ENCODE data around the gene TRIM77.
"Not testable (repeated sequence)": the region's sequence is repeated elsewhere in the genome, so short reads cannot be mapped to it uniquely, and the experiment has no call there.

Gene TRIM77, protein sequence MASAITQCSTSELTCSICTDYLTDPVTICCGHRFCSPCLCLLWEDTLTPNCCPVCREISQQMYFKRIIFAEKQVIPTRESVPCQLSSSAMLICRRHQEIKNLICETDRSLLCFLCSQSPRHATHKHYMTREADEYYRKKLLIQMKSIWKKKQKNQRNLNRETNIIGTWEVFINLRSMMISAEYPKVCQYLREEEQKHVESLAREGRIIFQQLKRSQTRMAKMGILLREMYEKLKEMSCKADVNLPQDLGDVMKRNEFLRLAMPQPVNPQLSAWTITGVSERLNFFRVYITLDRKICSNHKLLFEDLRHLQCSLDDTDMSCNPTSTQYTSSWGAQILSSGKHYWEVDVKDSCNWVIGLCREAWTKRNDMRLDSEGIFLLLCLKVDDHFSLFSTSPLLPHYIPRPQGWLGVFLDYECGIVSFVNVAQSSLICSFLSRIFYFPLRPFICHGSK

DNA sequence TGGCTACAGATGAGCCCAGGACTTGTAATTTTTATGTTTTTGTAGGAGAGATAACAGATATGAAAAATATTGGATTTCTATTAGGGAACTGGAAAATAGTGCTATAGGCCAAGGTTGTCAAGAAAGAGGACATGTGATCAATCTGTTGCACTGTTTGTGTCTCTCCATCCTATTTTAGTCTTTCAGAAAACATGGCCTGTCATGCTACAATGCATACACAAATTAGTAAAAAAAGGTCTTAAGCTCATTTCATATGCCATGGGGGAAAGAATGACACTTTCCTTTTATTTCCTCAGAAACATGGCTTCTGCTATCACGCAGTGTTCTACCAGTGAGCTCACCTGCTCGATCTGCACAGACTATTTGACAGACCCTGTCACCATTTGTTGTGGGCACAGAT, at the start of gene TRIM77:
Gene TRIM77 (plus strand): TSS at position 301 of the 400 bp plus-strand sequence. CDS start 0 bp downstream, at position 301.
- DNase-seq (ENCODE audit: low read depth), result not testable (repeated sequence)

DNA sequence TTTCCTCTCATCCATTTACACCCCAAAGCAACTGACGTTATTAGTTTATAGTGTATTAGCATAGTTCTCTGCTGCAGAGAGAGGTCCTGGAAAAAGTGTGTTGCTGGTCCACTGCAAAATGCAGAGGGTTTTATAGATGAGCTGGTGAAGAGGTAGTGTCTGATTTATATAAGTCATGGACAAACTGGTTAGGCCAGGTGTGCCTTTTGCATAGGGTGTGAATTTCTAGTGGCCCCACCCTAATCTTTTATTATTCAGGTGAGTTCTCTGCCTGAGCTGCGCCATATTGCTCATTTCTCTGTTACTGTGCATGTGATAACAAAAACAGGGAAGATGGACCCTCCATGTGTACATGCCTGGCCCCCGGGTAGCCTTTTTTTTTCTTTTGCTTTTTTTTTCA, 43.1 kb upstream of the TRIM77 start:
- DNase-seq (ENCODE audit: low read depth), result no peak

DNA sequence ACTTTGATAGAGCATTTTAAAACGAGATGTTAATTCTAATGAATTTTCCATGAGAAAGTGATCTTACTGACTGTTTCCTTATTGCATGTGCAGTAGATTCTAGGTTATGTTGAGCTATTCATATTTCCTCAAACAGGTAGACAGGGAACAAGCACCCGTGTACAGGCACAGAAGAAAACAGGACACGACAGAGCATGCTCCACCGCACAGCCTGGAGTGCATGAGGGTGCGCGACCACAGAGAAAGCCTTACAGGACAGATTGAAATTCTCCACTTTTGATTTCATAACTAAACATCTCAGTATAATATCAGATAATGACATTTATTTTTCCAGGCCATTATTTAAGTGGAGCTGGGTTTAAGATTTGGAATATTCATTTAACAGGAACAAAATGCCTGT, 41.9 kb upstream of the TRIM77 start:
- not testable (repeated sequence) for DNase-seq (ENCODE audit: low read depth)

DNA sequence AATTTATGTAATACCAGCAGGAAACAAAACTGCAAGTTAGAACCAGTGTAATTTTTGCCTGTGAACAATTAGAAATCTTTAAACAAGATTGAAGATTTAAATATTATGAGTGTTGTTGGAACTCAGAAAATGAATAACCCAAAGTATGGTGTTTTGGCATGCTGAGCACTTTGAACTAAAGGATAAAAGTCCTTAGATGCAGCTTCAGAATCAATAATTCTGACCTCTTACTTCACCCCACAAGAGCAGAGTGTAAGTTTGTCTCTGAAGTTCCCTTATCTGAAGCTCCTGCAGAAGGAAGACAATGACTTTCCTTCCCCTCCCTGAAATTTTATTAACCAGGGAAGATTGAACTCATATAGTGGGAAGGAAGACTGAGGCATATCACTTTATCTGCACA, 40.5 kb upstream of the TRIM77 start:
- DNase-seq (ENCODE audit: low read depth), result not testable (repeated sequence)

DNA sequence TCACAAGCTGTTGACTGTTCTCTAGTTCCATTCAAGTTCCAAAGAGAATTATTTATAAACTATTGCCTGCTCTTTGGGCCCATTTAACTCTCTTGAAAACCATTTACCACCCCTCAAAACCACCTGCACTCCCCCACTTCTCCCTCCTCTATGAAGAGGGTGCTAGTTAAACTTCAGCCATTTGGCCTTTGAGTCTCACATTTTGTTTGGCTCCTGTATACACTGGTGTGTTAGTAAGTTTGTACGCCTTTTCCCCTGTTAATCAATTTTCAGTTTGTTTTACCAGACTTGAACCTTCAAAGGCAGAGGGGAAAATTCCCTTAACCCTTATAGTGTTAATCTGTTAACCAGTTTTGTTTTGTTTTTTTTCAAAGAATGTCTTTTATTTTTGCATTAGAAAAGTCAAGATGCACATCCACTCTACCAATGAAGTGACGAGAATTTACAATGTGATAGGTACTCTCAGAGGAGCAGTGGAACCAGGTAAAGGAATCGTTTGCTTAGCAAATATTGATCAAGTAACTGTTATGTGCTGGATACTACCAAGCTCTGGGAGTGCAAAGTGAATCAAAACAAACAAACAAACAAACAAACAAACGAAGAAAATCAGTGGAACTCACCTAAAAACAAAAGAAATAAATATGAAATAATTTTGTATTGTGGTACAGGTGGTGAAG, 40.0 kb upstream of the TRIM77 start:
- not testable (repeated sequence) for DNase-seq (ENCODE audit: low read depth)

DNA sequence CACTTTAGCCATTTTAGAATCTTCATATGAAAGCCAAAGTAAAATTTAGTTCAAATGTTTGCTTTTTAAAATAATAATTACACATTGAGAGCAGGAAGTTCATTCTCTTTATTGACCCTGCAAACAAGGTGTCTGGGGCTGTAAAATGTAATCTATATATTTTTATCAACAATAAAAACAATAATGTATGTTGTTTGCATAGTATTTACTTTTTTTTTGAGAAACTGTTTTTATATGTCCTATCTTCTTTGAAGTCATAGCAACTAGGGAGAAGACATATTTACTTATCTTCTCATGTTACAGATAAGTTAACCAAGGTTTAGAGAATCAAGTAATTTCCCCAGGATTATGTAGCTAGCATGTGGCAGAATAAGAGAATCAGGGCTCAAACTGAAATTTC, 37.6 kb upstream of the TRIM77 start:
- DNase-seq (ENCODE audit: low read depth), result not testable (repeated sequence)

DNA sequence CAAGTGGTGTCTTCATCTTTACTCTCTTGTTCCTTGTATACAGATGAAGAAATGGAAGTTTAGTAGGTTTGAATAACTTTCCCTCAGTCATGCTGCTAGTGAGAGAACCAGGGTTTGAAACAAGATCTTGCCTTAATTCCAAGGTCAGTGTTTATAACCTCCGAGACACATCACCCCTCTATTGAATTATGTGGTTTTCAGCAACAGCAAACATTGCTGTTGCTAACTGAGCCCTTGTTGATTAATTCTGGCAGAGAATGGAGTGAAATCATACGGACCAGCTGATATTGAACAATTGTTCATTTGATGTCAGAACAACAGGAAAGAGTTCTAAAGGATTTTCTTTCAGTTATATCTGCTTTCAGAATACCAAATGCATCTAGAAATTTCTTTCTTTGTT, 36.7 kb upstream of the TRIM77 start:
- DNase-seq (ENCODE audit: low read depth), result not testable (repeated sequence)

DNA sequence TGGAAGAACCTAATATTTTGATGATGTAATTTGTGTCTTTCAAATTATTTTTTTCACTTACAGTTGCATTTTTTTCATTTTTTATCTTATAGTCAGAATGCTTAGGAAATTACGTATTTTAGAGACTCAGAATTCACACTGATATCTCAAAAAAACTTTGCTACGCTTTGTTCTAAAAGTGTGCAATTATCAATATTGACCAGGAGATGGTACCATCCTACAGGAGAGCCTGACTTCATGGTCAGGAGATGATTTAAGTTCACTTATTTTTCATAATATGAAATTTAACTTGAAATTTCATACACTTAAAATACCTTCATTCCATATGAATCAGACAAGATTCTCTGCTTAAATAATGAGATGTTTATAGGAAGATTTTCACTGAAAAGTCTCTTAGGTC, 34.7 kb upstream of the TRIM77 start:
- not testable (repeated sequence) for DNase-seq (ENCODE audit: low read depth)

DNA sequence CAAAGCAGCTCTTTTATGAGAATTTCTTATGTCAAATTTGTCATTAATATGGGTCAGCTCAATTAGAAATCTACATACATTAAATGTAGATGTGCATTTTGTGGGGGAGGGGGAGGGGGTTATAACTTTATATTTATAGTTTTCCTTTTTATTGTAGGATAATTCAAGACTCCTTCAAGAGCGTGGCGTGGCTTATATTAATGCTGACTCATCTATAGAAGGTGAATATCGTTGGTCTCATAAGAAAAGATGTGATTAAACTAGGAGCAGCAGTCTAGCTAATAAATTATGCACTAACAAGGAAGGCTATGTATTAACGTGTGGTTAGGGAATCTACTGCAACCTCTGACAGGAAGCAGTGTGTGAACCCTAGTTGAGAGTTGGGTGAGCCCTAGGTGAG, 34.2 kb upstream of the TRIM77 start:
- DNase-seq (ENCODE audit: low read depth), result not testable (repeated sequence)

DNA sequence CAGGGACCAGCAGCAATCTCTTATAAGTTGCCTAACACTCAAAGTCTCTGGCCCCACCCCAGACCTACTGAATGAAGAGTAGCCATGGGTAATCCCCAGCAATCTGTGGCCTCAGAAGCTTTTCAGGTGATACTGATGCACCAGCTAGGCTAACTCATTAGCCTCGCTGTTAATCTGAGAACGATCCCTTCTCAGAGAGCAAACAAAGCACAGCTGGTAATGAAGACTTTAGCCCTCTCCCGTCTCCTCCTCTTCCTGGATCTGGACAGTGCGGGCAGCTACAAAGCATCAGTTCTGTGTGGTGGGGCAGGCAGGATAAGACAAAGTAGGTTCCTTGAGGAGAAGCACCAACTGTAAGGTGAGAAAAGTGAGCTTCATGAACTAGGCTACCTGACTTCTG, 3.0 kb upstream of the TRIM77 start:
- not testable (repeated sequence) for DNase-seq (ENCODE audit: low read depth)

DNA sequence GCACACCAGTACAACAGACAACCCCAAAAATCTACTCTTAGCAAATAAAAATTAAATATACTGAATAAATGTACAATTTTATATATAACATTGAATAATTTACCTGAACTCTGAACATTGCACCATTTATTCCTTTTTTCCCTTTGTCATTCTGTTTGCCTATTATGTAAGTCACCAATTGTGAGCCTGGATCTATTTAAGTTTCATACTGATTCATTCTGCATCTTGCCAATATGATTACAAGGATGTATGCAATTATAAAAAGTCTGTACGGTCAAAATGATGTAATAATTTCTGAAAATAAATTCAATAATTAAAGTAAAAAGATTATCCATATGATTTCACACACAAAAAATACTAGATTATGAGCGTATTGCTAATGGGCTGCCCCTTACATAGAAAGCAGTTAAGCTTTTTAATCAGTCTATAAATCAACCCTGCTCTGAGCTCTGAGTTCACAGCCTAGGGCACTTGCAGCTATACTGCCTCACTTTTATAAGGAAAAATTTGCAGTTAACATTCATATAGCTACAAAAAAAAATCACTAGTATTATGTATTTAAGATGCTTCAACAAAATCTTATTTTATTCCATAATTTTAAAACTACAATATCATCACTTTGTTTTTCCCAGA, 14.9 kb downstream of the TRIM77 start:
- not testable (repeated sequence) for DNase-seq (ENCODE audit: low read depth)

DNA sequence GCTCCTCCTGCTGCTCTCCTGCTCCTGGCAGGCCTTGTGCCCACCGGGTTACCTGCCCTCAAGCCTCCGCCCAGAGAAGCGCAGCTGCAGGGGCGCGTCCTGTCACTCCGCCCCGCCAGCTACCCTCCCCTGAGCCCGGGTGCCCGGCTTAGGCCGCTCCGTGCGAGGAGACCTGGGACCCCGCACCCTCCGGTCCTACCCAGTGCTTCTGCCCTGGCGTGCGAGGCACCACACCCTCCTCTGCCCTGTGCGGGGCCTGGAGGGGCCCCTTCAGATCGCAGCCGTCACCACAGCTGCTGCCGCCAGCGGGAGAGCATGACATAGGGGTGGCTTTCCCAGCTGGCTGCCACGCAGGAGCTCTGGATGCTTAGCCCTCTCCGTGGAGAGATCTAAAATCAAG, 20.1 kb downstream of the TRIM77 start:
- not testable (repeated sequence) for DNase-seq (ENCODE audit: low read depth)

DNA sequence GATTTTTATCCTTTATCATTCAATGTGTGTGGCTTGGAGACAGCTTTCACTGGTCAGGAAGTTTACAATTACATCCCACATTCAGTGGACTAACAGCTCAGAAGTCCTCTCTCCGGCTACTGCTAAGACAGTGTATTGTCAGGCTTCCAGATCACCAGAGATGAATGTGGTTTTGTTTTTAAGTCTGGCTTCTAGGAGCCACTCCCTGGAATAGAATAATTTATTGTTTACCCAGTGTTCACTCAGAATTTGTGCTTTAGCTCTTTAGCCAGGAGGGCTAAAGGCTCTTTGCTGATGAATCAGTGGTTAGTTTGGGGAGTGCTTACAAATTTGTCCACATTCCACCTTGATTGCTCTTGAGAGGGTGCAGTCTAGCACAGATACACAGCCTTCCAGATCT, 26.5 kb downstream of the TRIM77 start:
- DNase-seq (ENCODE audit: low read depth), result no peak

DNA sequence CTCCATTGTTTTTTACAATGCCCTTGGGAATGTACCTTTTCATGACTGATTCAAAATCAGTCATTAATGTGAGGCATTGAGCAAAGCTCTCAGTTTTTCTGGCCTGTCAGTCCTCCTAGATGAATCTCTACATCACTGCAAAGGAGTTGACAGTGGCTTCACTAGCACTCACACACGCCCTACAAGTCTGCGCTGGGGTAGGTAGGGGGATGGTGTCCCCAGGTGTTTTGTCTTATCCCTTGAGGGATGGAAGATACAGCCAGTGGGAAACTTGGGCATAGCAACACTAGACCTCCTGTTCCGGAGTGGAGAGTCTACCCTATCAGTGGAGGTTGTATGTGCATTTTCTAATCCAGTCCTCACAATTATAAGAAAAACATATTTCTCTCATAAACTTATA, 27.0 kb downstream of the TRIM77 start:
- no peak for DNase-seq (ENCODE audit: low read depth)

DNA sequence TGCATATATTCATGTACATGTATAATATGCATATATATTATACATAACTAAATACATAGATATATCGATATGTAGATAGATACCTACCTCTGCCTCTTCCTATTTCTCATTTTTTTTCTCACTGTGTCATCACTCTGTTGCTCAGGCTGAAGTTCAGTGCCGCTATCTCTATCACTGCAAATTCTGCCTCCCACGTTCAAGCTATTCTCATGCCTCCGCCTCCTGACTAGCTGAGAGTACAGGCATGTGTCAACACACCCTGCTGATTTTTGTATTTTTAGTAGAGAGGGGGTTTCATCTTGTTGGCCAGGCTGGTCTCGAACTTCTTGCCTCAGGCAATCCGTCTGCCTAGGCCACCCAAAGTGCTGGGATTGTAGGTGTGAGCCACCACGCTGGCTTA, 31.3 kb downstream of the TRIM77 start:
- DNase-seq (ENCODE audit: low read depth), result not testable (repeated sequence)

DNA sequence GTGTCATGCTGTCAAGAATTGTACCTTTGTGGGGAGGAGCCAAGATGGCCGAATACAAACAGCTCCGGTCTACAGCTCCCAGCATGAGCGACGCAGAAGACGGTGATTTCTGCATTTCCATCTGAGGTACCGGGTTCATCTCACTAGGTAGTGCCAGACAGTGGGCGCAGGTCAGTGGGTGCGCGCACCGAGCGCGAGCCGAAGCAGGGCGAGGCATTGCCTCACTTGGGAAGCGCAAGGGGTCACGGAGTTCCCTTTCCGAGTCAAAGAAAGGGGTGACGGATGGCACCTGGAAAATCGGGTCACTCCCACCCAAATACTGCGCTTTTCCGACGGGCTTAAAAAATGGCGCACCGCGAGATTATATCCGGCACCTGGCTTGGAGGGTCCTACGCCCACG, 34.1 kb downstream of the TRIM77 start:
- DNase-seq (ENCODE audit: low read depth), result not testable (repeated sequence)

DNA sequence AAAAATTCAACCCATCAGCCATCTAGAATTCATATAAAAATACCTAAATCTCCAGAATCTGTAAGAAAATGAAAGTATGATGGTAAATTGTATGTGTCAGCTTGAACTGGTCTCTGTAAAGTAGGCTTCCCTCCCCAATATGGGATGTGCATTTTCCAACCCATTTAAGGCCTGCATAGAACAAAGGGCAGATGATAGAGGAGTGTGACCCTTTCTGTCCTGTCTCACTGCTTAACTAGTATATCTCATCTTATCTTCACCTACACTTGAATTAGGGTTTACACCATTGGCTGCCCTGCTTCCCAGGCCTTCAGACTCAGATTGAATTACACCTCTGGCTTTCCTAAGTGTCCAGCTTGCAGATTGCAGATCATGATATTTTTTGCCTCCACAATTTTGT, 40.7 kb downstream of the TRIM77 start:
- DNase-seq (ENCODE audit: low read depth), result not testable (repeated sequence)
